NCI-H128 (cell line): Measurements from ENCODE around the gene TUSC2.
"Not testable (repeated sequence)": the region's sequence is repeated elsewhere in the genome, so short reads cannot be mapped to it uniquely, and the experiment has no call there.

Experiments
- DNase-seq: peaks from one replicate; lab custom pipeline; 2025; ENCODE audit not compliant: unreplicated experiment; lab: John Stamatoyannopoulos, UW

The TUSC2 gene

DNA sequence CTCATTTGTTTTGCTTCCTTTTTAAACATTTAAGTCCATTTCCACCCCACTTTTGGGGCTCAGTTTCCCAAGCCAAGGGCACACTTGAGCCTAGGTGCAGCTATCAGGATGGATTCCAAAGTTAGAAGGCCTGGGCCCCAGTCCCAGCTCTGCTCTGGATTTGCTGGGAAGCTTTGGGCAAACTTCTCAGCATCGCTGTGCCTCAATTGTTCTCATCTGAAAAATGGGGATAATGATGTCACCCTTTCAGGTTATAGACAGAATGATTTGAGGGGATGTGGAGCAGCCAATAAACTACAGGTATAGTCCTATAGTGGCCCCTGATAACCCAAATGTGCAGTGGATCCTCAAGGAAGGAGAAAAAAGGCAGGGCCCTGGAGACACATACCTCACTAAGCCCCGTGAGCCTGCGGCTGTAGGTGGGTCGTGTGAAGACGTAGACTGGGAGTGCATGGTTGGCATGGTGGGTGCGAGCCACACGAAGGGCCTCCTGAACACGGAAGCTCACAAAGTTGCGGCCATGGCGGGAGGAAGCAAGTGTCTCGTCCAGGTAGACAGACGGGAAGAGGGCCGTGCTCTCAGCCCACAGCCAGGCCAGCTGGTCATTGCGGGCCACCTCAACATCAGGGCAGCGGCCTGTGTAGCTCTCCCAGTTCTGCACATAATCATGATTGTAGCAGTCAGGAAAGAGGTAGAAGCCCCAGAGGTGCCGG, 8.7 kb downstream of the TUSC2 start:
- DNase-seq: no peak

DNA sequence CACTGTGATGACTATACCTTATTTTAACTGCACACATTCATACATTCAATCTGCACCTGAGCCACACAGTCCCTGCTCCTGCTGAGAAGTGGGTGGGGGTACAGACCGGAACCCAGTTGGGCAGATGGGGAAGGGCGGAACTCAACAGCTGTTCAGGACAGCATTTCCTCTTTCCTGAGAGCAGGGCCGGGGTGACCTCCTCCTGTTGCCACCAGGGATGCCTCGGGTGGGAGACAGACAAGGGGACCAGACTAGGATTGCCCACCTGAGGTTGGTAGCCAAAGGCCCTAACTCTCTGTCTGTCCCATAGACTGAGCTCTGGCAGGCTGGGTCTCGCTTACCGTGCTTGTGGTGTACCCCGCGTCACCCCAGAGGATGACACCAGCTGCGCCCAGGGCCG, 9.4 kb downstream of the TUSC2 start:
- no peak for DNase-seq

DNA sequence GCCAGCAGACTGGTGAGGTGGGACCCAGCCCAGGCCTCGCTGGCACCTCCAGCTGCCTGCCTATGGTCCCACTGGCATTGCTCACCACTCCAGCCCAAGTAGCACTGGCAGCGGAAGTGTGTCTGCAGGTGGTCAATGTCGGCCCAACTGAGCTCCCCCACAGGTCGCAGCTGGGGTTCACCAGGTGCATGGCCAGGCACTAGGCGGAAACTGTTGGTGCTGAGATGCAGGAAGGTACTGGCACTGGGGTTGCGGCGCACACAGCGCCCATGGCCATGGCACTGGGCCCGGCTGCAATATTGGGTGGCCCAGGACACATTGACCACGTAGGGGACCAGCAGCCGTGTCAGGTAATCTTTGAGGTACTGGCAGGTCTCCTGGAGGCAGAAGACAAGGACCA, 9.9 kb downstream of the TUSC2 start:
- DNase-seq: no peak

DNA sequence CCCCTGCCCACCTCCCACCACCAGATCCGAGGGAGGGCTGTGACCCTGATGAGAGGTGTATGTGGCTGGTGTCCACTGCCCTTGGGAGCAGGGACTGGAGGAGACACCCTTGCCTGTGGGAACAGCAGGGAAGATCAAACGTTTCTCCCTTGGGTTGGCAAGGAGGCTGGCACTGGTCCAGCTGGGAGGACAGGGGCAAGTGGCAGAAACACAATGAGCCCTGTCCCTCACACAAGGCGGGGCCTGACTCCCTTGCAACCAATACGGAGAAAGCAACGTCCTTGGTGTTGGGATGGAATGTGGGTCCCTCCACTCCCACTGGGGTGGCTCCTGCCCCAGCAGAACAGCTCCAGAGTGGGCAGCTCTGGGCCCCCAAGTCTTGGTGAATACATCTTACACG, 10.7 kb downstream of the TUSC2 start:
- DNase-seq: no peak

DNA sequence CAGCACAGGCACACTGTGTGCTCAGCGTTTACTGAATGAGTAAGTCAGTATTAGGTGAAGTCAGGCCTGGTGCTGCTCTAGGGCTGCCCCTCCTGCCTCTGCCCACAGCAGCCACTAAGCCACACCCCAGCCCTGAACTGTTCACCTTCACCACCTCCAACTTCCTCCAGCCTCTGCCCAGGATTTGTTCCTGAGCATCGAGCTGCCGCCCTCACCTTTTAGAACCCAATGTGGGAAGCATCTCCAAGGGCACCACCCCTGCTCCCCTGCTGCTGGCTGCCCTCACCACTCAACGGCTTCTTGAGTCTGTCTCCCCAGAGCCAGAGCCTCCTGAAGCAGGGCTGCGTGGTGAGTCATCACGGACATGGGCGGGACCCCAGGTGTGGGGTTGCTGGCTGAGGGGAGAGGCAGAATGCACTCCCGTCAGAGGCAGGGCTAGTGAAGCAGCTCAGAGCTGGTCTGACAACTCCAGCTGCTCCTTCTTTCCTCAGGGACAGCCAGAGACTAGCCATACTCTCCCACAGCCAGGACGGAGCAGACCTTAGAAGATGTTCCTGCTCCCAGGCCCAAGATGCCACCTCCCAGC, 11.3 kb downstream of the TUSC2 start:
- no peak for DNase-seq

DNA sequence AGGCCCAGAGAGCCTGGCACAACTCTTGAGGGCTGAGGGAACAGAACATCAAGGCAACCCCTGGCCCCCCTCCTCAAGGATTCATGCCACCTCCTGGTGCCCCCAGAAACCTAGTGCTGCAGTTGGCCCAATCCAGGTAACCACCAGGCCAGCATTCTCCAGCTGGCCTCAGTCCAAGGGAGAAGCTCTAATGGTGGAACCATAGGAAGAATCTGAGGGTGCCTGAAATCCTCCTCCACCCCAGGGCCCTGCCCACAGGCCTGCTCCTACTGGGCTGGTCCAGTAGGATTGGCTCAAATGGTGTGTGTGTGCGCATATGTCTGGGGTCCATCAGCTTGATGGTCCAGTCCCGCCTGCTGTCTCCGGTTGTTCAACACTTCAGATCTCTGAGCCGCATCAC, 13.2 kb downstream of the TUSC2 start:
- no peak for DNase-seq

DNA sequence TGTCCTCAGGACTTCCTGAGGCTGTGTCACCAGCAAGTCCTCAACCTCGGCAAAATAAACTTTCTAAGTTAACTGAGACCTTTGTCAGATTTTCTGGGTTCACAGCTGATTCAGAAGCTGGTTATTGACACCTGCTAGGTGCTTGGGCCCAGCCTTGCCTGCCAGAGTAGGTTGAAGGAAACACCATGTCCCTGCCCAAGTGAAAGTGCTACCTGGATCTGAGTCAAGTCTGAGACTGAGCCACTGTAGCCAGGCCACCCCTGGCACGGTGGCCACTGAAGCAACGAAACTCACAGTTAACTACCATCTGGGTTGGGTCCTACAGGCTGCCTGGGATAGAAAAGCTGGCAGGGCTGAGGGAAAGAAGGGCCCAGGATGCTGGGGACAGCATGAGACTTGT, 13.7 kb downstream of the TUSC2 start:
- no peak for DNase-seq

DNA sequence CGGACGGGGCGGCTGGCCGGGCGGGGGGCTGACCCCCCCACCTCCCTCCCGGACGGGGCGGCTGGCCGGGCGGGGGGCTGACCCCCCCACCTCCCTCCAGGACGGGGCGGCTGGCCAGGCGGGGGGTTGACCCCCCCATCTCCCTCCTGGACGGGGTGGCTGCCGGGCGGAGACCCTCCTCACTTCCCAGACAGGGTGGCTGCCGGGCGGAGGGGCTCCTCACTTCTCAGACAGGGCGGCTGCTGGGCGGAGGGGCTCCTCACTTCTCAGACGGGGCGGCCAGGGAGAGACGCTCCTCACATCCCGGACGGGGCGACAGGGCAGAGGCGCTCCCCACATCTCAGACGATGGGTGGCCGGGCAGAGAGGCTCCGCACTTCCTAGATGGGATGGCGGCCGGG, 16.0 kb downstream of the TUSC2 start:
- not testable (repeated sequence) for DNase-seq

DNA sequence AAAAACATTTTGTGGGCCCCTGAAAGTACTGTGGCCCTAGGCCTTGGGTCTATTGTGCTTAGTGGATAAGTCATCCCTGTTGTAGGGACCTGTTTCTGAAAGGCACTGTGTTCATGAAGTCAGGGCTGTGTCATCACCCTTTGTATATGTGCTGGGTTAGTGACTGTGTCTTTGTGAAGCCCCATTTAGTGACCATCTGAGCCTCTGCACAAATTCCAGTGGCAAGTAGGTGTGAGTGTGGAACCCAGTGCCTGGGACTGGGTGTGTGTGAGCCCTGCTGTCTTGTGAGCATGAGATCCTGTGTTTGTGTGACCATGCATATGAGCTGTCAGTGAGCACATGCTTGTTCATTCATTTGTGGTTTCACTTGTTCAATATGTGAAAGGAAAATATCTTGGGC, 23.4 kb downstream of the TUSC2 start:
- no peak for DNase-seq

DNA sequence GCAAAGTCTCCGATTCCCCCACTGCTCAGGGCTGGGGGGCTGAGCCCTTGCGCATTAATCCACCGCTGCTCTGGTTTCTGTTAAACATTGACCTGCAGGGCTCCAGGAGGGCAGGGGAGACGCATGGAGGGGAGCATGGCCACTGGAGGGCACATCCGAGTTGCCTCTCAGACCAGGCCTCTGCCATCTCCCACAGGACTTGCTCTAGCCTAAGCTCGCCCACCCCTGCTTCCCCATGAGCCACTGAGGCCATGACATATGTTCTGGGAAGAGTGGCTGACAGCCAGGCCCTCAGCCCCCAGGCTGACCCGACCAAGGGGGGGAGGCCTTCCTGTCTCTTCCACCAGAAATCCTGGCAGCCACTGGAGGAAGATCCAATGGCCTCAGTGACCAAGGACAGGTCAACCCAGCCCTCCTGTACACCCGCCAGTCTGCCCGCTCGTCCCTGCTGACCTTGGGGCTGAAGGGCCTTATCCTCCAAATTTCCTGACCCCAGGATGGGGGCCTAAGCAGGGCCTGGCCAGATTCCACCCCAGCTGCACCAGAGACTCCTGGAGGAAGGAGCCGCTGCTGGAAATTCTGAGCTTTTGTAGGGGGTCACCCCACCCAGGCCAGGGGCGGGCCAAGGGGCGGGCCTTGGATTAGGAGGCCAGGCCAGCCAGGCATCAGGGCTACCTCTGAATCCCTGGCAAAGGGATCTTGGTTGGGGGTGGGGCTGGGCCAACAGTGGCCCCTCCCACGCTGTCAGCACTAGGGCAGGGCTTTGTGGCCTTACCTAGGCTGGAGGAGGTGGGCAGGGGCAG, 24.8 kb downstream of the TUSC2 start, which contains the start of gene HYAL1:
Gene HYAL1 (minus strand): TSS at position 562 of the 803 bp plus-strand sequence. CDS start 618 bp downstream, outside the sequence.
- DNase-seq: no peak

DNA sequence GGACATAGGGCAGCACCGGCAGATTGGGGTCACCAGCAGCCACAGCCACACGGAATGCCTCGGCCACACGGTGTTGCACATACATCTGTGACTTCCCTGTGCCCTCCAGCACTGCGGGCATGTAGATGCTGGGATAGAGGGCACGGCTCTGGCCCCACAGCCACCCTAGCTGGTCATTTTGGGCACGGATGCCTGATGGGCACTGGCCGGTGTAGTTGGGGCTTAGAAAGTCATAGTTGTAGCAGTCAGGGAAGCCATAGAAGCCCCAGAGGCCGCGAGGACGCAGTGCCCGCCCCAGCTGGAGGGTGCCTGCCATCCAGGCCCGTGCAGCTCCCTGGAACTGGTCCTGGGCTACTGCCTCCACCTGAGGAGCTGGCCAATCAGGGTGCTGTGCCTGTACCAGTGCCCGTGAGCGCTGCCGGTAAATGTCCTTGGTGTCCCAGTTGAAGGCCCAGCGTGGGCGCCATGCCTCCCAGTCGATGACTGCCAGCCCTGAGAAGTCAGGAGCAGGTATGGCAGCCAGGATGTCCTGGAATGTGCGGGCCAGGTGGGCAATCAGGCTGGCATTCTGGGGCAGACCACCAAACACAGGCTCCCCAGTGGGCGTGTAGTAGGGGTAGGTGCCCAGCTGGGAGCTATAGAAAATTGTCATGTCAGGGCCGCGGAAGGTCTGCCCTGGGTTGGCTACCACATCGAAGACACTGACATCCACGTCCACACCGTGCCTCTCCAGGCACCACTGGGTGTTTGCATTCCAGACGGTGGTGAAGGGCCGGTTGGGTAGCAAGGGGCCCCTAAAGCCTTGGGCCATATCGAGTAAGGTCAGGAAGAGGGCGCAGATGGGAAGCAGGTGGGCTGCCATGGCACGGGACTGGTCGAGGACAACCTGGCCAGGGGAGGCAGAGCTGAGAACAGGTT, 25.7 kb downstream of the TUSC2 start:
- no peak for DNase-seq

DNA sequence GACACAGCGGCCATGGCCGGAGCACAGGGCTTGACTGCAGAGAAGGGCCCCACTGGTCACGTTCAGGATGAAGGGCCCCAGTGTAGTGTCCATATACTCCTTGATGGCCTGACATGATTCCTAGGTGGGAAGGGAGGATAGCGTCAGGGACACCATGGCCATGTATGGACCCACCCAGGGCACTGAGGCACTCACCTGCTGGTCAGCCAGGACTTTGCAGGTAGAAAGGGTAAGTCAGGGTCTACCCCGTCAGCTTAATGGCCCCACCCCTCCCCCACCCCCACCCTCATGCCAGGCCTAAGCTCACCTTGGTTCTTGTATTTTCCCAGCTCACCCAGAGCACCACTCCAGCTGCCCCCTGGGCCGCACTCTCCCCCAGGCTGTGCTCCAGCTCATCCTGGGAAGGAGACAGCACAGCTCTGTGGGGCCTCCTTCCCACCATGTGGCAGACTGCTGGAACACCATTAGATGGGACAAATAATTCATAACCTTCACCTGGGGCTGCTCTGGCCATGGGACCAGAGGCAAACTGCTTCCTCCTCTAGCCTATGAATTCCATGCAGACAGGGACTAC, 27.3 kb downstream of the TUSC2 start:
- no peak for DNase-seq

DNA sequence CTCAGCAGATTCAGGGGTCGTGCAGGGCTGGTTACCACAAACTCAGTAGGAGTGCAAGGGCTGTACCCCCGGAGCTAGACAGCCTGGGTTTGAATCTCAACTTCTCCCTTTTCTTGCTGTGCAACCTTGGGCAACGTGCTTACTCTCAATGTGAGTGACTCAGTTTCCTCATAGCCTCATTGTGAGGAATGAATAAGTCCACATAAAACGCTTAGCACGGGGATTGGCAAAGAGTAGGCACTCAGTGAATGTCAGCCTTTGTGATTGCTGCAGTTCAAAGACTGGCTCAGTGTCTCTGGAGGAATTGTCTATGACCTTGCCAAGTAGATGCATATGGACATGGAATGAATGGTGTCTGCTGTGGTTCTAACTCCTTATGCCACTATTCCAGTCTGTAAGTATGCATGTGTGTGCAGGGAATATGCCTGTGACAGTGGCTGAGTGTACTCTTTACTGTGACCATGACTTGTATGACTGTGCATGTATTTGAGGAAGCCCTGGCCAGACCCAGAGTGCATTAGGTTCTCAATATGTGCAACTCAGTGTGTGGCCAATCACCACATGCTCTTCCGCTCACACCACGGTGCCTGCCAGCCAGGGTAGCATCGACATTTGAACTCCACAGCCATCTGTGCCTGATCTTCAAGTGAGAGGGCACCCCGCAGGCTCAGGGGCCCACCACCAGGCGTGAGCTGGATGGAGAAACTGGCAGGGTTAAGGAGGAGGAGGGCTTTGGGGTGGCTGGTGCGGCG, 27.9 kb downstream of the TUSC2 start:
- no peak for DNase-seq

DNA sequence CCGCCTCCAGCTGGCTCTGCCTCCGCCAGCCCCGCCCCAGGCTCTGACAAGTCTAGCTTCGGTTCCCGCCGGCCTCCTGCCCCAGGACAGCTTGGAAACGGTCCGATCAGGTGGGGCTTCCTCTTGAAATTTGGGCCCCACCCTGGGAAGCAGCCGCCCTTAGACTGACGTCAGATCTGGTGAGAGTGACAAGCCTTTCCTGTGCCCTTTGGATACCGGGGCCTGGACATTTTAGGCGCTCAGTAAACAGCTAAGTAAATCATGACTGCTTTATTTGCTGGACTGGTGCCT, 28.4 kb downstream of the TUSC2 start:
- DNase-seq: no peak

DNA sequence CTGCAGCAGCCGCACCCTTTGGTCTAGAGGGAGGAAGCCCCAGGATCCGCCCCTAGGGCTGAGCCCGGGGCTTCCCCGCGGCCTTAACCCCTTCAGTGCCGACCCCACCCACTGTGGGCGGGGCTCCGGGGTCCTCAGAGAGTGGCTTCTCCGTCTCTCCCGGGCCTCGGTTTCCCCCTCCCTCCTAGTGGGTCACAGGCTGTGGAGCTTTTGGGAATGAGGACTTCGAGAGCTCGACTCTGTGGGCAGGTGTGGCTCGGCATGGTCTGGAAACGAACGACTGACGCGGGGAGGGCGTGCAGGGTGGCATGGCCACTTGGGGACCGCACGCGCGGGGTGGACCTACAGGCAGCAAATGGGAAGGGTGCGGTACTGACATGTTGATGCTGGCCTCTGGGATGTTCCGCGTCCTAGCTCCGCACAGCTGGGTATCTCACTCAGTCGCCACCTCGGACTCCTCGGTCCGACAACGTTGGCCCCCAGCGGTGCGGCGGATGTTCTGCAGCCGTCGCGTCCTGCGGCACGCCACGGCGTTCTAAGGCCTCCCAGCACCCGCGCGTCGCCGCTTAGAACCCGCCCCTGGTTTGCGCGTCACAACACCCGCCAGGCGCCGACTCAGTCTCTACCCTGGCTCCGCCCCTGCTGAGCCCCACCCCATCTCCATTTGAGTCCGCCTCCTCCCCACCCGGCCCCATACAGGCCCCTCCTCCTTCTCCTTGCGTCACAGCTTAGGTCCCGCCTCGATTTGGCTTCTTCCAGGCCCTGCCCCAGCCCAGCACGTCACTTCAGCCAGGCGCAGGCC, 29.0 kb downstream of the TUSC2 start, which contains the start of the genes HYAL3 and NAA80:
Gene HYAL3 (minus strand): TSS at position 570 of the 802 bp plus-strand sequence. CDS start 3,803 bp downstream, outside the sequence.
Gene NAA80 (minus strand): TSS at position 570 of the 802 bp plus-strand sequence. CDS start 1,942 bp downstream, outside the sequence.
- DNase-seq: peak; percentile 91

DNA sequence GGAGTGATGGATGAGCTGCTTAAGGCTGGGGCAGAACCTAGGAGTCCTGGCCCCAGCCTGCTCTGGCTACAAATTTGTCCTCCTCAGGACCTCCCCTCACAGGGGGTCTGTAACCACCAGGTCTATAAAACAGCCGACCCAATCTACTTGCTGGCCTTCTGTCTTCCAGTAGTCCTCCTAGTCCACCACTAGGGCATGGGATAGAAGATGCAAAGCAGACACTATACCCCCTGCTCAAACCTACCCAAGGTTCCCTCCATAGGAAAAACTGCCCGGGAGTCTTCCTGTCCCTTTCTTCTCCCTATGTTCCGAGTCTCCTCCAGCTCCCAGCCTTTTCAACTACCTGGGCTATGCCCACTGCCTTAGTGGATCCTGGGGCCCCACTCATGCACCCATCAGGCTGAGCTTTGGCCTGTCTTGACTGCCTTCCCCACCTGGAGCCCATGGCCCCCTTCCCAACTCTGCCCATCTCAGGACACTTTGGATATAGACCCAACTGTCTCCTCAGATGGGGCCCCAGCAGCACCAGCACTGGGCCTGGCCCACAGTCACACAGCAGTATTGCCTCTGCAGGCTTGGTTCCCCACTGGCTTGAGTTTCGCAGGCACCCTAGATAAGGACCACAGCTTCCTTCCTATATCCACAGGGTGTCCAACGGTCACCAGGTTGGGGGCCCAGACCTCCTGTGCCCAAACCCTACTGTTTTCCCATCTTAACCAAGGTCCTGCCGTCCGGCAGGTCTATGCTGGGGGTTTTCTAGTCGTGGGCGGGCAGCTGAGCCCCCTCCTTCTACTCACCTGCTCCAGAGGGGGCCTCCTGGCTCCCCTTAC, 29.9 kb downstream of the TUSC2 start:
- DNase-seq: no peak

DNA sequence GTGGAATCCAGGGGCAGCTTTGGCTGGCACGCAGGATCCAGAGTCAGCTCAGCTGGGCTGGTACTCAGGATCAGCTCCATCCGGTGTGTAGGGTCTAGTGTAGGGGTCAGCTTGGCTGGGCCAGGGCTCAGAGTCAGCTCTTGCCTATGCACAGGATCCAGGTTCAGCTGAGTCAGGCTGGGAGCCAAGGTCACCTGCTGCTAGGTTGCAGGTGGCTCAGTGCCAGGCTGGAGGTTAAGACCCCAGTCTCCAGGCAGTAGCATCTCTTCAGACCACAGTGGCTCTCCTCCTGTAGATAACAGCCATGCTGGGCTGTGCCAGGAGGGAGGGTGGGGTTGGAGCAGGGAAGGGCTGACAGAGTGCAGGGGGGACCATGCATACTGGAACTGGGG, 30.6 kb downstream of the TUSC2 start:
- no peak for DNase-seq

DNA sequence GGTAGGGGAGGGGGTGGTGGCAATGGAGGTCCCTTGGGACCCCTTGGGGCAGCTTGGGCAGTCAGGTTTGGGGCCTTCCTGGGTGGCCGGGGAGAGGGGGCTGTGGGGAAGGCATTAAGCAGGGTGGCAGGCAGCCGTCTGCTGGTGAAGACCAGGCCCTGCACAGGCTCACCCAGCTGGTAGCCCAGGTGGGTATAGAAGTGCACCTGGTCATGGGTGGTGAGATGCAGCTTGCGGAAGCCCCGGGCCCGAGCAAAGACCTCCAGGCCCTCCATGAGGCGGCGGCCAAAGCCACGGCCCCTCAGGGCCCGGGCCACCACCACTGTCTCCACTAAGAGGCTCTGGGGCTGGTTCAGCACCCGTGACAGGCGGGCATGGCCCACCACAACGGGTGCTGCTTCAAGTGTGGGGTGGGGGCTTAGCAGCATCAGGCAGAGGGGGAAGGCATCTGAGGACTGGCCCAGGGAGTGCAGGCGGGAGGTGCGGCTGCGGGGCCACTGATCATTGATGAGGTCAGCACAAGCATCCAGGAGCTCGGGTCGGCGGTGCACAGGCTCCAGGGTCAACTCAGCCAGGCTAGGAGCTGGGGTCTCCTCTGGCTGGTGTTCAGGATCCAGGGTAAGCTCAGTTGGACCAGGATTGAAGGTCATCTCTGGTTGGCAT, 31.2 kb downstream of the TUSC2 start:
- DNase-seq: no peak
